GM19463 (cell line): ENCODE data around the gene CYP46A1.
A peak's percentile ranks its signal among the peaks of the same experiment; 100 is the strongest.

Experiments used
- ATAC-seq: cut with Tn5 transposase; IDR thresholded peaks from one replicate; pipeline ENCODE4 v1.9.1; 2021; ENCODE audit warnings: mild to moderate bottlenecking, moderate library complexity; ENCODE audit not compliant: unreplicated experiment

CYP46A1 gene

DNA sequence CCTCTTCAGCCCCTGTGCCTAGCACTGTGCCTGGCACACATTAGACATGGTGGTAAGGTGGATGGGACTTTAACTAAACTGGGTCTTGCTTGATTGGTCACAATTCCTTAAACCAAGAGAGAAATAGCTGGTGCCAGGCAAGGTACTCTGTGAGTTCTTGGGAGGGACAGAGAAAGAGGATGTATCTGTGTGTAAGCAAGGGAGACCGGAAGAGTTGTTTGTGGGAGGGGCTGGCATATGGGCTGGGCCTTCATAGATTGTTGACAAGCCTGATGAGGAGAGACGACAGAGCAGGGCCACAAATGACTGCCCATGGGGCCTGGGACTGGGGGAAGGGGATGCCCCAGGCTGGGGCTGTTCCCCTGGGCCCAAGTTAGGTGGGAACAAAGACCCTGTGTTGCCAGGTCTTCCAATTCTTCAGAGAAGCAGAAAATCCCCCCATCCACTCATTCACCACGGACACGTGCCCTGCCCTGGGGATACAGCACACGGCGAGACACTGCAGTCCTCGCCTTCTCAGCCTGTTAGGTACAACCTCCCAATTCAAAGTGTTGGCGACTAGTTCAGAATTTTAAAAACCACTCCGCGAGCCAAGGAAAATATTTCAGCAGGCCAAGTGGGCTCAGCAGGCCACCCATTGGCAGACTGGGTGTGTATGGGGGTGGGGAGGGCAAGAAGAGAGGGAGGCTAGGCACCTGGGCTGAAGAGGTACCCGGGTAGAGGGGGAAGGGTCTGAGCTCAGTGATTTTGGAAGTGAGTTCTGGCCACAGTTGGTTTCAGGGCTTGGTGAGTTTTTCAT, 11.4 kb upstream of the CYP46A1 start:
- no peak for ATAC-seq

GRCh38 chr14:99673305-99674063, 10.6 kb upstream of the CYP46A1 start:
- no peak for ATAC-seq

- no peak for ATAC-seq
These were observed 9.9 kb upstream of the CYP46A1 start for GRCh38 chr14:99674064-99674650.

- no peak for ATAC-seq
These were observed 9.2 kb upstream of the CYP46A1 start for GRCh38 chr14:99674776-99675381.

- ATAC-seq = no peak
These were observed 8.7 kb upstream of the CYP46A1 start for GRCh38 chr14:99675382-99675835.

- no peak for ATAC-seq
These were observed 8.1 kb upstream of the CYP46A1 start for GRCh38 chr14:99675951-99676350.

DNA sequence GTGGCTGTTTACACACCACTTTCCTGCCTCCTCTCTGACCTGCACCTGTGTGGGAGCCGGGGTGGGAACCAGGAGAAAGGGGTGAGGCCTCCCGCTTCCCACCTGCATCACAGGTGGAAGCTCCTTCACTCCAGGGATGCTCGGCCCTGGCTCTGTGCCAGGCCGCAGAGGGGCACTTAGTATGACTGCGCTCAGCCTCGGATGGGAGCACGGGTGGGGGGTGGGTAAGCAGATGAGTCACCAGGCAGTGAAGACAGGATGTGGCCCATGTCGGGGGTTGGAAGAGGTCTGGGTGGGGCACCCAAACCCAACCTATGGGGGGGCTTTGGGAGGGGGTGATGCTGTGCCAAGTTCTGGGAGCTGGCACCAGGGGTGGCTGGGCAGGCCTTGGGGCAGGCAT, 7.4 kb upstream of the CYP46A1 start:
- no peak for ATAC-seq

DNA sequence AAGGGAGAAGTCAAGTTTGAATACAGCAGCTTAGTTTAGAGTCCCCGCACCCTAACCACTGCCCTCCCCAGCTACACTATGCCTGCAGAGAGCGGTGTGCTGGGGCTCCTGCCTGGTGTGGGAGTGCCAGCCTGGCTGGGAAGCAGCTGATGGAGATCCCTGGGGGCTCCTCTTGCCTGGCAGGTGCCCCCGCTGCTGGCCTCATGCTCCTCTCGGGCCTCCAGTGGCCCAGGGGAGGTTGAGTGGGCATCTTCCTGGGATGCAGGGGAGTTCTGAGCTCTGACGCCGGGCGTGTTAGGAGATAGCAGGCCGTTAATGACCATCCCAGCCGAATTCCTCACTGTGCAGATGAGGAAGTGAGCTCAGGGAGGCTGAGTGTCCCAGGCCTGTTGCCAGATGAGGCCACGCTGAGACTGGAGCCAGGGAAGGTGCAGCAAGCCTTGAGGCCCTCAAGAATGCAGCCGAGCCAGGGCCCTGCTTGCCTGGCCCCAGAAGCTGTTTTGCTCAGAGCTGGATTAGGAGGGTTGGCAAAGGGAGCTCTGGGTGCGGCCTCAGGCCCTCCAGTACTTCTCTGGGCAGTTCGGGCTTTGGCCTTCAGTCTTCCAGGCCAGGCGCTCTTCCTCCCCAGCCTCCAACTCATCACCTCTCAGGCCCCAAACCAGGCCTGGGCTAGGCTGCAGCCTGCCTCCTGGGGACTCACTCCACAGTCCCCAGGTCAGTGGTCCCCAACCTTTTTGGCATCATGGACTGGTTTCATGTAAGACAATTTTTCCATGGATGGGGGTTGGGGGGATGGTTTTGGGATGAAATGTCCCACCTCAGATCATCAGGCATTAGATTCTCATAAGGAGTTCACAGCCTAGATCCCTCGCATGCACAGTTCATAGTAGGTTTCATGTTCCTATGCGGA, 6.6 kb upstream of the CYP46A1 start:
- no peak for ATAC-seq

- no peak for ATAC-seq
These were observed 5.9 kb upstream of the CYP46A1 start for GRCh38 chr14:99678198-99678597.

- ATAC-seq = no peak
These were observed 5.0 kb upstream of the CYP46A1 start for GRCh38 chr14:99679111-99679510.

GRCh38 chr14:99679543-99679942, 4.6 kb upstream of the CYP46A1 start:
- no peak for ATAC-seq

- no peak for ATAC-seq
These were observed 4.1 kb upstream of the CYP46A1 start for GRCh38 chr14:99679996-99680395.

DNA sequence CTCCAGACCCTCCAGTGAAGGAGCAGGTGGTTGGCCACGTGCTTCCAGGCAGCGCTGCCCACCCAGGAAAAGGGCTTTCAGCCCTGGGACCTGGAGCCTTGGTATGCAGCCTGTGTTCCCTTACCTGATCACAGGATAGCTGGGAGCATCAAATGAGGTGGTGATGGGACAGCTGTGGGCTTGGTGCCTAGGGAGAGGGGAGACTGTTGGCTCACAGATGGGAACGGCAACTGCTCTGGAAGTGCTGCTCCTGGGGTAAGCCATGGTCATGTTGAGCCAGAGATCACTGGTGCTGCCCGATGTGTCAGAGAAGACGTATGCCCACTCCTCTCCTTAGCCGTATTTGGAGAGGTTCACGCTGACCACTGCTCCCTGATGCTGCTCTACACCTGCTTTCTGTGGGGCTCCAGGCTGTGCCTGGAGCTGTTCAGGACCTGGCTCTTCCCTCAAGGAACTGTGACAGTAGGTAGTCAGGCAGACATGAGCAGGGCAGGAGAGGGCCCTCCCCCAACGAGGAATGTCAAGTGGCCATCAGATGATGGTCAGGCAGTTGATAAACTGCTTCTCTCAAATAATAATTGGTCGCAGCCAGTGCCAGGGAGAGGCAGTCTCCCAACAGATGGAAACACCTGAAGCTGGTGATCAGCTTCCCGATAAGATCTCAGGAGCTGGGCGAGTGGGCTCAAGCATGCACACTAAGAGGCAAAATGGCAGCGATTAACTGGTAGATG, 2.8 kb upstream of the CYP46A1 start:
- ATAC-seq = no peak

GRCh38 chr14:99681832-99682148, 2.3 kb upstream of the CYP46A1 start:
- no peak for ATAC-seq

- peak; percentile 23 for ATAC-seq
These were observed 1.1 kb upstream of the CYP46A1 start for GRCh38 chr14:99682809-99683618.

DNA sequence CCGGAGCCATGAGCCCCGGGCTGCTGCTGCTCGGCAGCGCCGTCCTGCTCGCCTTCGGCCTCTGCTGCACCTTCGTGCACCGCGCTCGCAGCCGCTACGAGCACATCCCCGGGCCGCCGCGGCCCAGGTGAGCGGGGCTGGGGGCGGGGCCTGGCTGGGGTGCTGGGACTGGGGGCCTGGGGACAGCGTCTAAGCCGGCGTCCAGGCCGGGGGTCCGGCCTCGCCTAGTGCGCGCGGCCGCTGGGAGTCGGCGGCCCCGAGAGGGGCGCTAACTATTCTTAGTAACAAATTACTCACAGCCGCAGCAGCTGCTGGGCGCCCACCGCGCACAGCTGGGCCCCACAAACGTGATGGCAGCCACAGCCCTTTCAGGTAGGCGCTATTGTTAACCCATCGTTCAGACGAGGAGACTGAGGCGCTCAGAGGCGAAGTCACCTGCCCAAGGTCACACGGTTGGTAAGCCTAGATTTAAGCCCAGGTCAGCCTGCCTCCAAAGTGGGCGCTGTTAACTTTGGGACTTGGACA, 374 bp downstream of the CYP46A1 start:
- ATAC-seq = peak; percentile 21

DNA sequence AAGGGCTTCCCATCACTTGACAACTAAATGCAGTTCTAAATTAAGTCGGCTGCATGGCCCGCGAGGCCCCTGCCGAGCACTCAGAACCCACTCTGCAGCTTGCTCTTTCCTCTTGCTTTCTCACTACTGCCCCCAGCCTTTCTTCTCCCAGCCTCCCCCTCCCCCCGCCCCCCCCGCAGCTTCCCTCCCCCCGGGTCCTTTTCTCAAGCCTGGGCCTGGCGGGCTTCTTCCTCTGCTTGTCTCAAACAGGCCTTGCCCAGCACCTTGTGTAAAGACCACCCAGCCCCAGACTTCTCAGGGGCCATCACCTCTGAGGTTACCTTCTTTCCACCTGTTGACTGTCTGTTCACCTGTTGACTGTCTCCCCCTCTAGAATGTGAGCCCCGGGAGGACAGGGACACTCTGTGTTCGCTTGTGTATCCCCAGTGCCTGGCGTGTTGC, 1.1 kb downstream of the CYP46A1 start:
- ATAC-seq = no peak

DNA sequence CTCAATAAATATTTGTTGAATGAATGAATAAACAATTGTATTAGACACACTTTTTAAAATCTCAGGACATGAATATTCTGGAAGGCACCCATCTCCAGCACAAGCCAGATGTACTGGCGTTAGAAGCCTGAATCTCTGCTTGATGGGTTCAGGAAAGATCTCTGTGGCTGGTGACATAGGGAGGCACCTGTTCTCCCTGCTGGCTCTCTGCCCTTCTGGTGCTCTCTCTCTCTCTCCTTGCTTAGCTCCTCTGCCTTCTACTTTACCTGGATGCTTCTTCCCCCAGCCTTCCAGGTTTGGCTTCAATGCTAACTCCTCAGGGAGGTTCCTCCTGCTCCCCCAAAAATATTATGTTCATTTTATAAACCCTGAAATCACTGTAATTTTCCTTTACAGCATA, 1.5 kb downstream of the CYP46A1 start:
- no peak for ATAC-seq
